Erythroblast (primary cell): ENCODE data around the gene CA10.

Experiments used
- GATA1 ChIP-seq: IDR thresholded peaks from 2 replicates; pipeline ENCODE4 v1.6.1; 2011; ENCODE audit warnings: low read depth, mild to moderate bottlenecking, control low read depth, low read length, moderate library complexity
- POLR2A ChIP-seq: IDR thresholded peaks from 2 replicates; pipeline ENCODE4 v1.6.1; 2011; ENCODE audit warnings: mild to moderate bottlenecking, low read length

GRCh38 chr17:51745993-51746392 lies 412.5 kb downstream of the CA10 start:
- TF ChIP-seq POLR2A (no peak), GATA1 (no peak)
